OCI-M2 (cell line): Measurements from ENCODE around the gene CA6.
"Not testable (repeated sequence)": the region's sequence is repeated elsewhere in the genome, so short reads cannot be mapped to it uniquely, and the experiment has no call there.

Source experiments
- DNase-seq: peaks from one replicate; lab custom pipeline; 2025; ENCODE audit not compliant: unreplicated experiment; lab: John Stamatoyannopoulos, UW

Gene CA6

DNA sequence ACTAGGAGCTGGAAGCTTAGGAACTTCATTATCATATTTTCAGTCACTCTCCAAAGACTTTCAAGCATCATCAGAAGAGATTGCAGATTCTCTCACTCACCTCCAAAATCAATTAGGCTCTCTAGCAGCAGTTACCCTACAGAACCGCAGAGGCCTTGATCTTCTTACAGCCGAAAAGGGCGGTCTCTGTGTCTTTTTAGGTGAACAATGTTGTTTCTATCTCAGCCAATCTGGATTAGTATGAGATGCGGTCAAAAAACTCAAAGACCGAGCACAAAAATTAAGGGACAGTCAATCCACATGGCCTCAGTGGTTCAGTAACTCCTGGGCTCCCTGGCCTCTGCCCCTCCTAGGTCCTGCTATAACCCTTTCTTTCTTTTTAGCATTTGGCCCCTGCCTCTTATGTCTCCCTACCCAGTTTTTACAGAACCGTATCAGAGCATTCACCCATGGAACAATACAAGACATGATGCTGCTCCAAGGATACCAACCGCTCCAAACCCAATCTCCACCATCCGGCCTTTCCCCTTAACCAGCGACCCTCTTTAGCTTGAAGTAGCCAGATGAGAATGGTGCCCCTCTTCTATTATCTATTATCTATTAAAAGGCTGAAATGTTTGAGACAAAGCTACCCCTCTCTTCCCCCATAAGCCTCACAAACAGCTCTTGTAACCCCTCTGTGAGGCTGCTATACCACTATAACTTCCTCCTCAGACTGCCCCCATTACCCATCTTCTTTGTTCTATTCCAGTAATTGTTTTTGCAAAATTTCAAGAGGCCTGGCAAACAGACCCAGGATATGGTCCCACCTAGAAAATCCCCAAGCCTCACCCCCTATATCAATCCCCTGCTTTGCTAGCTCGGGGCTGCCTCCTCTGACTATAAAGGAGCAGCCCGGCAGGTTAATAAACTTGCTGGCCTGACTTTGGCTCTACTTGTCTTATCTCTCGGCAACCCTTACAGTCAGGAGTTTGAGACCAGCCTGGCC lies 18.7 kb upstream of the CA6 start:
- no peak for DNase-seq

- DNase-seq: no peak
Observed at GRCh38 chr1:8930116-8930515, 15.6 kb upstream of the CA6 start.

- not testable (repeated sequence) for DNase-seq
Observed at GRCh38 chr1:8937051-8937450, 8.6 kb upstream of the CA6 start.

GRCh38 chr1:8937701-8938100 lies 8.0 kb upstream of the CA6 start:
- no peak for DNase-seq

DNA sequence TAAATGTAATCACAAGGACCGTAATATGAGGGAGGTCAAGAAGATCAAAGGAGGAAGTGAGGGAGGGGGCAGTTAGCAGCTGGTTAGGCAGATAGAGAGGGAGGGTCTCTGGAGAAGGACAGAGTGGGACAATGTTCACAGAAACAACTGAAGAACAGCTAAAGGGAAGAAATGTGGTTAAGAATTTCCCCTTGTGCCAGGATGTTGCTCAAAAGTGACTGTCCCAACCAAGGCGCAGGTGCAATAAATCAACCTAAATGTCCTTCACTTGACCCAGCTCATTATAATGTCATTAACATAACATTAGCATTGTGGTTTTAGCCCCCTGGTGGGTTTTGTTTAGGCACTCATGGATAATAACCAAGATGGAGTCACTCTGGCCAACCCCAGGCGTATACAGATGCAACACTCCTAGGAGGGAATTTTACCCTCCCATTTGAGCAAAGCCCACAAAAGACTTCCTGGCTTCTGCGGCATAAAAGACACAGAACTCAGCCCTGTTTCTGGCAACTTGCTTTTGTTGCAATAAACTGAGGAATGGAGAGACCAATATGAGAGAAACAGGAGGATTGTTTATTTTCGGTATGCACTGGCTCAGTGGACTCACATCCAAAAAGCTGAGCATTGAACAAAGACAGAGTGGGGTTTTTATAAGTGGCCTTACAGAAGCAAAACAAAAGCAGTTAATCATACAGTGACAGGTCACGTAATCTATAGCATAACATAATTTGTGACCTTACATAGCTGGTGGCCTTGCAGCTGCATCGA lies 7.3 kb upstream of the CA6 start:
- DNase-seq: no peak

GRCh38 chr1:8939000-8939265 lies 6.7 kb upstream of the CA6 start:
- no peak for DNase-seq

DNA sequence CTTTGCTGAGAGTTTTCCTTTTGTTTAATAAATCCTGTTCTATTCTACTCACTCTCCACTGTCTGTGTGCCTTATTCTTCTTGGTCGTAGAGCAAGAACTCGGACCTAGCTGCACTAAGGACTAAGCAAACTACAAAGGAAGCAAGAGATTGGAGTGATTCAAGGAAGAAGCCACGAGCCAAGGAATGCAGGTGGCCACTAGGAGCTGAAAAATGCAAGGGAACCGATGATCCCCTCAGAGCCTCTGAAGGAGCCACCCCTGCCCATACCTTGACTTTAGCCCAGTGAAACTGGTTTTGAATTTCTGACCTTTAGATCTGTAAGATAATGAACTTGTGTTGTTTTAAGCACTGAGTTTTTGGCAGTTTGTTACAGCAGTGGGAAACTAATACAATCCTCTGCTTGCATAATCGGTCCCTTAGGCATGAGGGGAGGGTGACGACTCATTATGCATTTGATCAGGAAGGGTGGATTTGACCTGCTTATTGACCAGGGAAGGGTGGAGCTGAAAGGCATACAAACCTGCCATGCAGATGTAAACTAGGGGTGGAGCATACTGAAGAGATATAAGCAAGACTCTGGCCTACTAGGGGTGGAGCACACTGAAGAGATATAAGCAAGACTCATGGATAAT lies 6.2 kb upstream of the CA6 start:
- DNase-seq: no peak

GRCh38 chr1:8941906-8942305 lies 3.8 kb upstream of the CA6 start:
- DNase-seq: no peak

GRCh38 chr1:8943498-8944405 lies 1.9 kb upstream of the CA6 start:
- no peak for DNase-seq

DNA sequence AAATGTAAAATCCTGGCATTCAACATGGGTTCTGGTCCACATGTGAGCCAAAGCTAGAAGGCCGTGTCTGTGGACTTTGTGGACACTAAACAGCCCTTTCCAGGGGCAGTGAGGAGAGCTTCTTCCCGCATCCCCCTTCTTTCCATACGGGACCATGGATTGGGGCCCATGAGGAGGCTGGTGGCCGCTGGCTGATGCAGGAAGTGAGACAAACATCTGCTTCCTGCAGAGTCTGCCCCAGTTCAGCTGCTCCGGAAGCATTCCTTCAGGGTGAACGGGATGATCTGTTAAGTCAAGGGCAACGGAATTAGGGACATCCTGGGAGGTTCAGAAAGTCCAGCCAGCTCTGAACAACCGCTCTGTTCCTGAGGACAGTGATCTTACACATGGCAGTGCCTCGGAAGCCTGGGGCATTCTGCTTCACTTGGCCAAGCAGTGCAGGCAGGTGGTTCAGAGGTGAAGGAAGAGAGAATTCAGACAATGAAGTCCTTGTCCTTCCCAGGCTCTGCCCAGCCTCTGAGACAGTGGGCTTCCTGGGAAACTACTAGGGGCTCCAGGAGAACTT lies 1.5 kb downstream of the CA6 start:
- DNase-seq: no peak

- no peak for DNase-seq
Observed at GRCh38 chr1:8950309-8950708, 4.6 kb downstream of the CA6 start.

DNA sequence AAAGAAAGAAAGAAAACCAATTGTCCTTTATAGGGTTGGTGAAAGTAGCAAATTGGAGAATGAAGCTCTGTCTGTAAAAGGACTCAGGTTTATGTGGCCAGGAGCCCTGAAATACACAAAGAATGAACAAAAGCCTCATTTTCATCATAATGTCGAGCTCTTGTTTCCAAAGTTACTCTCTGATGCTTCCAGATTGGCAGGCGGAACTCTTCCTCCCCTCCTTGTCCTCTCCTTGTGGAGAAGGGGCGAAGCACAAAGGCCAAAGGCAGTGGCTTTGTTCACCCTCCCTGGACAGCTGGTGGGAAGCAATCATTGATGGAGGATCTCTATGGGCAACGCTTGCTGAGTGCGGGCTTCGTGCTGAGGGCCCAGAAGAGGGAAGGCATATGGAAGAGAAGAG lies 5.6 kb downstream of the CA6 start:
- DNase-seq: no peak

GRCh38 chr1:8955406-8955805 lies 9.7 kb downstream of the CA6 start:
- no peak for DNase-seq

- no peak for DNase-seq
Observed at GRCh38 chr1:8956461-8957349, 11.0 kb downstream of the CA6 start.

GRCh38 chr1:8962812-8963530 lies 17.3 kb downstream of the CA6 start:
- DNase-seq: no peak

DNA sequence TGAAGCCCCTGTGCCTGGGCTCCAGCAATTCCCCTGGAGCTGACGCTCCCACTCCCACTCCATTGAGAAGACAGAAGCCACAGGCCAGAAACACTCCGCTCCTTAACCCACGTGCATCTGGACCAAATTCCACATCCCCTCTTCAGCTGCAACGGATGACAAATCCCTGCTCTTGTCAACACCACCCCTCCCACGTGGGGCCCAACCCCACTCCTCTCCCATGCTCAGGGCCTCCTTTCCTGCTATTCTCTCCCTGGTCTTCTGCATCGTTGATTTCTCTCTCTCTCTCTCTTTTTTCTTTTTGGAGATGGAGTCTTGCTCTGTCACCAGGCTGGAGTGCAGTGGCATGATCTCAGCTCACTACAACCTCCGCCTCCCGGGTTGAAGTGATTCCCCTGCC lies 18.3 kb downstream of the CA6 start:
- no peak for DNase-seq

DNA sequence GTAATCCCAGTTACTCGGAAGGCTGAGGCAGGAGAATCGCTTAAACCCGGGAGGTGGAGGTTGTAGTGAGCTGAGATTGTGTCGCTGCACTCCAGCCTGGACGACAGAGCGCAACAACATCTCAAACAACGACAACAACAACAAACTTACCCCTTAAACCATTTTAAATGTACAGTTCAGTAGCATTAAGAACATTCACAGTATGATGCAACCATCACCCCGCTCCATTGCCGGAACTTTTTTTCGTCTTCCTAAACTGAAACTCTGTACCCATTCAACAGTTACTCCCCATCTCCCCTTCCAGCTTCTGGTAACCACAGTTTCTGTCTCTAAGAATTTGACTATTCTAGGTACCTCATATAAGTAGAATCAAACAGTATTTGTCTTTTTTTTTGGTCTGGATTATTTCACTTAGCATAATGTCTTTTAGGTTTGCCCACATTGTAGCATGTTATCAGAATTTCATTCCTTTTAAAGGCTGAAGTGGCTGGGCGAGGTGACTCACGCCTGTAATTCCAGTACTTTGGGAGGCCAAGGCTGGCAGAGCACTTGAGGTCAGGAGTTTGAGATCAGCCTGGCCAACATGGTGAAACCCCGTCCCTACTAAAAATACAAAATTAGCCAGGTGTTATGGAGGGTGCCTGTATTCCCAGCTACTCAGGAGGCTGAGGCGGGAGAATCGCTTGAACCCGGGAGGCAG lies 19.6 kb downstream of the CA6 start:
- no peak for DNase-seq

- DNase-seq: no peak
Observed at GRCh38 chr1:8966606-8967005, 20.9 kb downstream of the CA6 start.
